Thoracic aorta (tissue), 2 donors: Measurements from ENCODE around the gene KRTAP4-4. TPM values are rescaled to one million over a fixed set of nuclear protein-coding genes. Genes with fewer than 3 reads are reported as not detected.
"Not testable (repeated sequence)": the region's sequence is repeated elsewhere in the genome, so short reads cannot be mapped to it uniquely, and the experiment has no call there.

Experiments used
- ATAC-seq: fragments of 150-250 bp; one replicate; pipeline ENCODE4 v1.8.0; 2017; ENCODE audit warnings: low read depth; ENCODE audit not compliant: insufficient number of reproducible peaks, low FRiP score
- DNase-seq: peaks from one replicate; pipeline ENCODE4 v3.0.0-alpha.2; 2020; ENCODE audit warnings: low spot score
- H3K27ac ChIP-seq, 2 donors: fragments of 200-600 bp; sonication (generic); 1 replicate in 1 of 2; 2 replicates in 1 of 2; pipeline ENCODE4 v1.5.1; 2016; ENCODE audit warnings: mild to moderate bottlenecking in 2 of 2, moderate library complexity in 2 of 2
- H3K27me3 ChIP-seq: fragments of 200-600 bp; sonication (generic); replicated peaks from 2 replicates; pipeline ENCODE4 v1.6.0; 2016; ENCODE audit warnings: mild to moderate bottlenecking; ENCODE audit not compliant: insufficient read depth
- H3K36me3 ChIP-seq: fragments of 200-600 bp; sonication (generic); one replicate; pipeline ENCODE4 v1.5.1; 2016
- H3K4me1 ChIP-seq, 2 donors: fragments of 200-600 bp; sonication (generic); 1 replicate in 1 of 2; 2 replicates in 1 of 2; pipeline versions ENCODE4 v1.5.1 to v1.6.0; 2016; ENCODE audit warnings: low read depth in 2 of 2, mild to moderate bottlenecking in 1 of 2; ENCODE audit not compliant: control insufficient read depth in 1 of 2
- H3K4me3 ChIP-seq: fragments of 200-600 bp; sonication (generic); 2 replicates; pipeline ENCODE4 v1.5.1; 2016; ENCODE audit warnings: mild to moderate bottlenecking
- H3K9me3 ChIP-seq: fragments of 200-600 bp; sonication (generic); 2 replicates; pipeline ENCODE4 v1.5.1; 2016
- CTCF ChIP-seq: fragments of 200-600 bp; sonication (generic); IDR thresholded peaks from one replicate; pipeline ENCODE4 v1.5.1; 2019; ENCODE audit warnings: antibody characterized with exemption
- total RNA-seq, 2 donors: library from RNA; depleted of rRNA; stranded (reverse); fragments of >200 nt; gene quantifications; one replicate each; pipeline versions ENCODE4 v1.1.0 to v1.2.3, GENCODE V29; 2016

The KRTAP4-4 gene
- total RNA-seq: not detected

GRCh38 chr17:41160648-41161047 is at the start of gene KRTAP4-4:
Gene KRTAP4-4, minus strand, starts transcription at chr17:41160748. Its CDS starts 57 bp downstream, at chr17:41160691.
- Histone ChIP-seq H3K27me3 (no peaks in the 10 kb centered on the region), H3K9me3 (no peaks in the 10 kb centered on the region), H3K36me3 (no peaks in the 10 kb centered on the region), H3K4me1 (no peaks in the 10 kb centered on the region), H3K27ac (no peak within 1 kb of the TSS), H3K4me3 (no peak within 1 kb of the TSS)
- TF ChIP-seq CTCF: no peak
- ATAC-seq (no peak), DNase-seq (no peak)

GRCh38 chr17:41199421-41200078 is 39.0 kb upstream of the KRTAP4-4 start:
- Histone ChIP-seq H3K9me3 (no peaks in the 10 kb centered on the region), H3K4me3 (no peak overlapping the region), H3K36me3 (no peaks in the 10 kb centered on the region), H3K27ac (no peak overlapping the region), H3K27me3 (no peaks in the 10 kb centered on the region), H3K4me1 (no peaks in the 10 kb centered on the region)
- TF ChIP-seq CTCF: no peak
- ATAC-seq (no peak), DNase-seq (no peak)

GRCh38 chr17:41196068-41196467 is 35.5 kb upstream of the KRTAP4-4 start:
- no peak for TF ChIP-seq CTCF
- H3K36me3 ChIP-seq: no peaks in the 10 kb centered on the region
- H3K4me1 ChIP-seq: no peaks in the 10 kb centered on the region
- DNase-seq (no peak), ATAC-seq (no peak)
- no peaks in the 10 kb centered on the region for H3K27me3 ChIP-seq
- no peak overlapping the region for H3K27ac ChIP-seq
- no peaks in the 10 kb centered on the region for H3K9me3 ChIP-seq
- no peak overlapping the region for H3K4me3 ChIP-seq

- no peaks in the 10 kb centered on the region for H3K4me1 ChIP-seq
- H3K9me3 ChIP-seq: no peaks in the 10 kb centered on the region
- ATAC-seq (no peak), DNase-seq (no peak)
- no peak overlapping the region for H3K27ac ChIP-seq
- H3K36me3 ChIP-seq: no peaks in the 10 kb centered on the region
- H3K27me3 ChIP-seq: no peaks in the 10 kb centered on the region
- H3K4me3 ChIP-seq: no peak overlapping the region
- TF ChIP-seq CTCF: no peak
These were observed 29.8 kb upstream of the KRTAP4-4 start for GRCh38 chr17:41190328-41190727.

- not testable (repeated sequence) for H3K36me3 ChIP-seq, H3K4me1 ChIP-seq, ATAC-seq, DNase-seq, H3K27me3 ChIP-seq, H3K9me3 ChIP-seq, H3K27ac ChIP-seq, H3K4me3 ChIP-seq
These were observed 29.3 kb upstream of the KRTAP4-4 start, which contains the start of gene KRTAP9-1 for GRCh38 chr17:41189837-41190318. Gene KRTAP9-1, plus strand, starts transcription at chr17:41189887. Its CDS starts 0 bp downstream, at chr17:41189887.

GRCh38 chr17:41186872-41187271 is 26.3 kb upstream of the KRTAP4-4 start:
- Histone ChIP-seq H3K9me3 (no peaks in the 10 kb centered on the region), H3K4me3 (no peak overlapping the region), H3K4me1 (no peaks in the 10 kb centered on the region), H3K27me3 (no peaks in the 10 kb centered on the region), H3K36me3 (no peaks in the 10 kb centered on the region), H3K27ac (no peak overlapping the region)
- TF ChIP-seq CTCF: no peak
- DNase-seq (no peak), ATAC-seq (no peak)
